H1 (cell line): ENCODE data around the gene MTMR6. TPM values are rescaled to one million over a fixed set of nuclear protein-coding genes. Genes with fewer than 3 reads are reported as not detected.

ENCODE experiments used
- CTCF ChIA-PET: fragments of 300-600 bp; sonication (Branson Sonifier 250); formaldehyde crosslinking; loops from one replicate; lab custom pipeline; 2021; ENCODE audit not compliant: partially characterized antibody; lab: Charles Lee
- POLR2A ChIA-PET: fragments of 300-600 bp; sonication (Branson Sonifier 250); formaldehyde crosslinking; loops from one replicate; lab custom pipeline; 2021; ENCODE audit warnings: inconsistent platforms; ENCODE audit not compliant: partially characterized antibody; lab: Charles Lee
- DNase-seq, 2 experiments: peaks; one replicate each; pipeline versions ENCODE4 v3.0.0 to v3.0.0-alpha.2; 2010 to 2022; ENCODE audit warnings: low spot score in 2 of 2, low read depth in 1 of 2, mixed read lengths in 1 of 2
- FAIRE-seq: peaks from 2 replicates; lab custom pipeline; 2011; peaks lifted over from hg19 to GRCh38; lab: Jason Lieb, UNC
- H2AFZ ChIP-seq: 2 replicates; pipeline ENCODE4 v1.8.1; 2012; ENCODE audit warnings: low read length, inconsistent platforms
- H2AK5ac ChIP-seq: 2 replicates; pipeline ENCODE4 v1.6.1; 2013; ENCODE audit warnings: low read depth, low read length
- H2BK120ac ChIP-seq: replicated peaks from 2 replicates; pipeline ENCODE3; 2013; ENCODE audit warnings: low read depth, low read length, inconsistent platforms
- H2BK12ac ChIP-seq: 2 replicates; pipeline ENCODE4 v1.6.1; 2013; ENCODE audit warnings: low read depth, low read length
- H2BK15ac ChIP-seq: 2 replicates; pipeline ENCODE4 v1.6.1; 2013; ENCODE audit warnings: low read length
- H2BK20ac ChIP-seq: 2 replicates; pipeline ENCODE4 v1.6.1; 2013; ENCODE audit warnings: low read length
- H2BK5ac ChIP-seq: 2 replicates; pipeline ENCODE4 v1.6.1; 2013; ENCODE audit warnings: low read depth, low read length
- H3K14ac ChIP-seq: 2 replicates; pipeline ENCODE4 v1.6.1; 2013; ENCODE audit warnings: inconsistent platforms; ENCODE audit not compliant: insufficient read length
- H3K18ac ChIP-seq: 2 replicates; pipeline ENCODE4 v1.6.1; 2013; ENCODE audit warnings: low read length; ENCODE audit errors: extremely low read depth
- H3K23ac ChIP-seq: 2 replicates; pipeline ENCODE4 v1.6.1; 2013; ENCODE audit warnings: inconsistent platforms; ENCODE audit not compliant: insufficient read length
- H3K23me2 ChIP-seq: 2 replicates; pipeline ENCODE4 v1.6.1; 2013; ENCODE audit warnings: low read depth, low read length
- H3K27ac ChIP-seq: 2 replicates; pipeline ENCODE4 v1.6.1; 2011; ENCODE audit warnings: low read depth, low read length, inconsistent platforms
- H3K27me3 ChIP-seq, 4 experiments: replicated peaks in 1 of 4; 1 replicate in 1 of 4; 2 replicates in 3 of 4; pipeline versions ENCODE4 v1.6.1 to v1.8.1; 2011 to 2013; ENCODE audit warnings: low read length in 3 of 4, mild to moderate bottlenecking in 3 of 4, inconsistent platforms in 2 of 4, mixed read lengths in 2 of 4, moderate library complexity in 1 of 4; ENCODE audit not compliant: control insufficient read depth in 3 of 4, insufficient read depth in 3 of 4; ENCODE audit errors: extremely low read depth in 1 of 4
- H3K36me3 ChIP-seq, 4 experiments: 2 replicates each; pipeline versions ENCODE4 v1.6.1 to v1.8.1; 2011 to 2013; ENCODE audit warnings: mild to moderate bottlenecking in 4 of 4, low read length in 3 of 4, moderate library complexity in 2 of 4, control low read depth in 1 of 4, inconsistent platforms in 1 of 4; ENCODE audit not compliant: insufficient read depth in 4 of 4, control insufficient read depth in 2 of 4
- H3K4ac ChIP-seq: replicated peaks from 2 replicates; pipeline ENCODE3; 2013; ENCODE audit warnings: low read length, low read depth, mixed read lengths, inconsistent platforms; ENCODE audit not compliant: insufficient read length
- H3K4me1 ChIP-seq, 4 experiments: replicated peaks in 1 of 4; 1 replicate in 1 of 4; 2 replicates in 3 of 4; pipeline versions ENCODE4 v1.6.1 to v1.8.1; 2011 to 2013; ENCODE audit warnings: low read length in 3 of 4, inconsistent platforms in 2 of 4, mixed read lengths in 1 of 4; ENCODE audit not compliant: insufficient read depth in 4 of 4, control insufficient read depth in 3 of 4
- H3K4me2 ChIP-seq, 2 experiments: 2 replicates each; pipeline versions ENCODE4 v1.6.1 to v1.8.1; 2011 to 2013; ENCODE audit warnings: low read depth in 2 of 2, low read length in 2 of 2, control low read depth in 1 of 2, inconsistent platforms in 1 of 2, mild to moderate bottlenecking in 1 of 2; ENCODE audit not compliant: insufficient read depth in 1 of 2
- H3K4me3 ChIP-seq, 4 experiments: fragments of 200-600, 300-600 bp in 1 of 4; sonication (generic), shearing (Covaris generic), sonication (Bioruptor Twin) in 1 of 4; 2 replicates each; pipeline versions ENCODE4 v1.5.1 to v1.8.1; 2011 to 2016; ENCODE audit warnings: low read length in 4 of 4, low read depth in 3 of 4, control low read depth in 2 of 4, inconsistent platforms in 2 of 4, mild to moderate bottlenecking in 2 of 4, mixed read lengths in 1 of 4, moderate library complexity in 1 of 4; ENCODE audit not compliant: insufficient read depth in 2 of 4; ENCODE audit errors: extremely low read depth in 1 of 4
- H3K56ac ChIP-seq: replicated peaks from 2 replicates; pipeline ENCODE3; 2013; ENCODE audit warnings: low read depth, mild to moderate bottlenecking, mixed read lengths, low read length, inconsistent platforms; ENCODE audit not compliant: insufficient read length
- H3K79me1 ChIP-seq: 2 replicates; pipeline ENCODE4 v1.6.1; 2013; ENCODE audit warnings: low read depth, low read length, control low read depth
- H3K79me2 ChIP-seq, 2 experiments: 2 replicates each; pipeline versions ENCODE4 v1.6.1 to v1.8.1; 2012 to 2013; ENCODE audit warnings: low read length in 2 of 2, mild to moderate bottlenecking in 2 of 2, inconsistent platforms in 1 of 2; ENCODE audit not compliant: insufficient read depth in 2 of 2, control insufficient read depth in 1 of 2
- H3K9ac ChIP-seq, 4 experiments: replicated peaks in 1 of 4; 1 replicate in 1 of 4; 2 replicates in 3 of 4; pipeline versions ENCODE4 v1.6.1 to v1.8.1; 2011 to 2013; ENCODE audit warnings: low read depth in 3 of 4, low read length in 3 of 4, control low read depth in 2 of 4, mild to moderate bottlenecking in 2 of 4, moderate library complexity in 2 of 4, inconsistent platforms in 1 of 4; ENCODE audit errors: extremely low read depth in 1 of 4
- H3K9me3 ChIP-seq, 2 experiments: 2 replicates each; pipeline versions ENCODE4 v1.6.1 to v1.8.1; 2012 to 2013; ENCODE audit warnings: mild to moderate bottlenecking in 2 of 2, moderate library complexity in 2 of 2, control low read depth in 1 of 2, inconsistent platforms in 1 of 2, low read depth in 1 of 2, low read length in 1 of 2, mixed read lengths in 1 of 2; ENCODE audit not compliant: insufficient read depth in 2 of 2
- H4K20me1 ChIP-seq, 2 experiments: replicated peaks in 1 of 2; 2 replicates each; pipeline versions ENCODE3 to v1.8.1; 2011 to 2013; ENCODE audit warnings: inconsistent platforms in 2 of 2, low read length in 2 of 2, mild to moderate bottlenecking in 1 of 2; ENCODE audit not compliant: insufficient read depth in 2 of 2, control insufficient read depth in 1 of 2
- H4K5ac ChIP-seq: 2 replicates; pipeline ENCODE4 v1.6.1; 2013; ENCODE audit warnings: low read length, low read depth, mixed read lengths, inconsistent platforms; ENCODE audit not compliant: insufficient read length
- H4K8ac ChIP-seq: 2 replicates; pipeline ENCODE4 v1.8.0; 2013; ENCODE audit warnings: mild to moderate bottlenecking, moderate library complexity, low read length, inconsistent platforms; ENCODE audit not compliant: insufficient read depth; ENCODE audit errors: extremely low read depth
- H4K91ac ChIP-seq: replicated peaks from 2 replicates; pipeline ENCODE3; 2013; ENCODE audit warnings: low read length, mixed read lengths, inconsistent platforms; ENCODE audit not compliant: insufficient read length
- GABPA ChIP-seq: IDR thresholded peaks from 2 replicates; pipeline ENCODE4 v1.6.1; 2011; ENCODE audit warnings: mild to moderate bottlenecking, low read length, moderate library complexity, borderline replicate concordance; ENCODE audit not compliant: insufficient read depth
- NRF1 ChIP-seq: IDR thresholded peaks from 2 replicates; pipeline ENCODE4 v1.6.1; 2011; ENCODE audit warnings: mild to moderate bottlenecking, low read depth, low read length, improper control_type of control experiment
- RAD21 ChIP-seq, 2 experiments: IDR thresholded peaks in 1 of 2; conservative IDR thresholded peaks in 1 of 2; 2 replicates each; pipeline ENCODE4 v1.6.1; 2011; ENCODE audit warnings: low read depth in 2 of 2, low read length in 2 of 2, improper control_type of control experiment in 1 of 2, inconsistent platforms in 1 of 2, mild to moderate bottlenecking in 1 of 2, moderate library complexity in 1 of 2
- SAP30 ChIP-seq: fragments of 300-600 bp; sonication (generic); IDR thresholded peaks from 2 replicates; pipeline ENCODE4 v1.7.1; 2012; ENCODE audit warnings: low read length, moderate library complexity, mild to moderate bottlenecking, inconsistent platforms; ENCODE audit not compliant: insufficient read depth, insufficient replicate concordance
- TBP ChIP-seq: IDR thresholded peaks from 2 replicates; pipeline ENCODE4 v1.6.1; 2011; ENCODE audit warnings: low read depth, low read length, improper control_type of control experiment
- whole genome bisulfite sequencing, 2 experiments: shearing (Covaris generic) in 1 of 2; methylation state at CpG; one replicate each; pipeline versions ENCODE4 v1.1.6 to v1.1.7; 2013 to 2015; ENCODE audit warnings: low lambda C conversion rate in 2 of 2, mixed read lengths in 2 of 2, inconsistent platforms in 1 of 2, low coverage in 1 of 2, missing lambda C conversion rate in 1 of 2; ENCODE audit not compliant: insufficient replicate concordance in 2 of 2, insufficient coverage in 1 of 2, insufficient read length in 1 of 2; ENCODE audit errors: extremely low coverage in 1 of 2, missing lambda C conversion rate in 1 of 2; 5-methylcytosine and 5-hydroxymethylcytosine counted together
- polyA plus RNA-seq, 7 experiments: library from polyadenylated mRNA; depleted of rRNA in 3 of 7; stranded (reverse) in 5 of 7; unstranded in 2 of 7; fragments of >200 nt in 5 of 7; fragments of 200-250 nt in 2 of 7; gene quantifications; 1 replicate in 5 of 7; 2 replicates in 1 of 7; 4 replicates in 1 of 7; pipeline versions ENCODE4 v1.2.1 to v1.2.3, GENCODE V29; 2011 to 2013; ENCODE audit warnings: missing spikeins in 2 of 7, mixed read lengths in 2 of 7
- total RNA-seq: library from RNA; stranded (reverse); fragmentation: NEBNext Ultra II Directional; extraction: Animal tissue kit (Norgen Biotek cat#: 25700); gene quantifications from 2 replicates; pipeline ENCODE4 v1.2.1, GENCODE V29; 2021

Gene MTMR6
- total and polyA plus RNA-seq, 2 of the 8 experiments (the other 6 are each of a cell fraction or from before 2014, with no cell fraction given) = 2.1 to 8.4 TPM

- Histone ChIP-seq H3K36me3 (0 out of 8 replicates have a peak, but pooled peaks cover 0 to 2% (median 0%) of the 10 kb centered on the region in 4 experiments), H2BK12ac (no peak overlapping the region), H4K91ac (no peak overlapping the region), H3K23ac (no peak overlapping the region), H3K27me3 (no peaks in the 10 kb centered on the region), H2BK5ac (no peak overlapping the region), H2BK20ac (no peak overlapping the region), H4K8ac (peak overlapping the region; percentile 68; the same call in 1 of the 2 replicates), H3K9ac (no peak overlapping the region), H3K23me2 (no peaks in the 10 kb centered on the region), H3K9me3 (no peaks in the 10 kb centered on the region), H4K5ac (no peak overlapping the region), H2AFZ (no peak overlapping the region), H3K79me1 (no peaks in the 10 kb centered on the region), H3K14ac (no peak overlapping the region), H4K20me1 (peaks cover 0 to 2% of the 10 kb centered on the region in 2 experiments), H3K27ac (no peak overlapping the region), H3K4ac (no peak overlapping the region), H3K4me3 (no peak overlapping the region), H3K79me2 (no peaks in the 10 kb centered on the region), H3K18ac (no peak overlapping the region), H2AK5ac (no peak overlapping the region), H2BK120ac (no peak overlapping the region), H3K4me1 (peaks cover 0 to 3% (median 0%) of the 10 kb centered on the region in 4 experiments; a peak in 1 of 7 replicates), H3K56ac (no peak overlapping the region), H3K4me2 (no peak overlapping the region), H2BK15ac (no peak overlapping the region)
- CTCF ChIA-PET = no interaction called here
- DNase-seq (no peak), FAIRE-seq (no peak)
- POLR2A ChIA-PET = no interaction called here
- 92% methylated on average over 6 of the region's 6 CpGs; no CpG with 5 or more reads in 1 of the 2 experiments for WGBS, 2 experiments
- TF ChIP-seq GABPA (no peak), TBP (no peak), NRF1 (no peak), SAP30 (no peak), RAD21 (IDR thresholded peaks at IDR 0.05 in 1 of 2, conservative IDR thresholded peaks at IDR 0.05 in 1 of 2; ENCODE audit: low read depth in 2 of 2, low read length in 2 of 2) (no peak)
Observed at GRCh38 chr13:25268561-25268960, 18.7 kb downstream of the MTMR6 start.
